HuH-7.5 (cell line): ENCODE measurements around the gene PCDHA11.
"Not testable (repeated sequence)": the region's sequence is repeated elsewhere in the genome, so short reads cannot be mapped to it uniquely, and the experiment has no call there.

ENCODE experiments used
- DNase-seq: peaks from one replicate; pipeline ENCODE4 v3.0.0; 2011; ENCODE audit warnings: low spot score

The PCDHA11 gene

GRCh38 chr5:140868721-140869554 lies at the start of gene PCDHA11:
PCDHA11 (plus strand) TSS chr5:140868957; CDS start chr5:140869104, 147 bp downstream.
- DNase-seq, result peak; percentile 66

- DNase-seq, result peak; percentile 46
These were observed 47.1 kb upstream of the PCDHA11 start, which contains the start of gene PCDHA5 for GRCh38 chr5:140821375-140822280. PCDHA5 (plus strand) TSS chr5:140821613.

GRCh38 chr5:140822281-140822629 lies 46.5 kb upstream of the PCDHA11 start:
- DNase-seq, result no peak

GRCh38 chr5:140822969-140823368 lies 45.8 kb upstream of the PCDHA11 start:
- not testable (repeated sequence) for DNase-seq

GRCh38 chr5:140823475-140823874 lies 45.3 kb upstream of the PCDHA11 start:
- DNase-seq, result no peak

- no peak for DNase-seq
These were observed 40.9 kb upstream of the PCDHA11 start, which contains the start of gene PCDHA6 for GRCh38 chr5:140827704-140828361. PCDHA6 (plus strand) TSS chr5:140827960; CDS start chr5:140828092, 132 bp downstream.

- no peak for DNase-seq
These were observed 40.4 kb upstream of the PCDHA11 start for GRCh38 chr5:140828362-140828737.

- not testable (repeated sequence) for DNase-seq
These were observed 39.0 kb upstream of the PCDHA11 start for GRCh38 chr5:140829511-140830501.

- no peak for DNase-seq
These were observed 34.8 kb upstream of the PCDHA11 start, which contains the start of gene PCDHA7 for GRCh38 chr5:140833993-140834392. PCDHA7 (plus strand) TSS chr5:140834269; CDS start chr5:140834384, 115 bp downstream.

- not testable (repeated sequence) for DNase-seq
These were observed 34.2 kb upstream of the PCDHA11 start for GRCh38 chr5:140834439-140835008.

GRCh38 chr5:140835622-140836510 lies 32.9 kb upstream of the PCDHA11 start:
- DNase-seq, result no peak

GRCh38 chr5:140840978-140841962 lies 27.5 kb upstream of the PCDHA11 start, which contains the start of gene PCDHA8:
PCDHA8 (plus strand) TSS chr5:140841187; CDS start chr5:140841322, 135 bp downstream.
- DNase-seq, result peak; percentile 81

GRCh38 chr5:140842798-140843733 lies 25.7 kb upstream of the PCDHA11 start:
- no peak for DNase-seq

- not testable (repeated sequence) for DNase-seq
These were observed 20.3 kb upstream of the PCDHA11 start, which contains the start of gene PCDHA9 for GRCh38 chr5:140848139-140849102. PCDHA9 (plus strand) TSS chr5:140848382; CDS start chr5:140848496, 114 bp downstream.

GRCh38 chr5:140849831-140850634 lies 18.7 kb upstream of the PCDHA11 start:
- not testable (repeated sequence) for DNase-seq
